Hepatocyte (in vitro differentiated cells): ENCODE measurements around the gene CEP295NL.

Experiments used
- EZH2 ChIP-seq: fragments of 200-600 bp; sonication (generic); IDR thresholded peaks from 2 replicates; pipeline ENCODE4 v1.6.1; 2016; ENCODE audit warnings: antibody characterized with exemption, mild to moderate bottlenecking, borderline replicate concordance
- EZH2phosphoT487 ChIP-seq: fragments of 200-600 bp; sonication (generic); IDR thresholded peaks from one replicate; pipeline ENCODE4 v1.6.1; 2018; ENCODE audit warnings: antibody characterized with exemption, mild to moderate bottlenecking, low read depth, moderate library complexity; ENCODE audit not compliant: unreplicated experiment, severe bottlenecking
- TF ChIP-seq, protein P1 (sequence below): fragments of 200-600 bp; sonication (generic); IDR thresholded peaks from 2 replicates; pipeline ENCODE4 v1.5.1; 2016; ENCODE audit warnings: antibody characterized with exemption, mild to moderate bottlenecking; ENCODE audit not compliant: poor library complexity

DNA sequence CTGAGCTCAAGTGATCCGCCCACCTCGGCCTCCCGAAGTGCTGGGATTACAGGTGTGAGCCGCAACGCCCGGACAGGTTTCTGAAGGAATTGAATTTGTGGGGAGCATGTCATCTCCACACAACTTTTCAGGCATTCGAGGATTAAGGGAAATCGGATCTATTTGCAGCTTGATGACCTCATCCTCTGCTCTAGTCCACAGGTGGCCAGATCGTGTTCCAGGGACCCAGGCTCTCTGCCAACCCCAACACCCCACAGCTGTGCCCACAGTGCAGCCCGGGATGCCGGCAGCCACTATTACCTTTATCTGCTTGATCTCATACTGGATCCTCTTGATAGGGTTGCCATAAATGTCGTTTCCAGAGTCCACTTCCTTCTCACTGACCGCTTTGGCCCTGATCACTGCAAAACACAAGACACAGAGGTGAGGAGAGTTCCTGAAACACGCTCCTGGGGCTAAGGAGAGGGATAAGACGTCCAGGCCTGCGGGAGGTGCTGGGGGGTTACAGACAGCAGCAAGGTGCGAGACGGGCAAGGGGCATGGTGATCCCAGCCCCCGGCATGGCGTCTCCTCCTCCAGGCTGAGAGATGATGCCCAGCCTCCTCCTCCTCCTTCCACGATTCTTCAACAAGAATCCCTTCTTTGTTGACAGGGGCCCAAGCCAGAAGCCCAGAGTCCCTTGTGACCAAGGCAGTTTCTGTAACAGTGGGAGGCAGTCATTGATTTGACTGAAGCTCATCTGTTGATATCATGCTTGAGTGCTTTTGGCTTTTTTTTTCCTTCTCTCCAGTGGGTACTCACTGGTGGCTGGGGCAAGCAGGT lies 29.3 kb downstream of the CEP295NL start:
- TF ChIP-seq, protein P1, sequence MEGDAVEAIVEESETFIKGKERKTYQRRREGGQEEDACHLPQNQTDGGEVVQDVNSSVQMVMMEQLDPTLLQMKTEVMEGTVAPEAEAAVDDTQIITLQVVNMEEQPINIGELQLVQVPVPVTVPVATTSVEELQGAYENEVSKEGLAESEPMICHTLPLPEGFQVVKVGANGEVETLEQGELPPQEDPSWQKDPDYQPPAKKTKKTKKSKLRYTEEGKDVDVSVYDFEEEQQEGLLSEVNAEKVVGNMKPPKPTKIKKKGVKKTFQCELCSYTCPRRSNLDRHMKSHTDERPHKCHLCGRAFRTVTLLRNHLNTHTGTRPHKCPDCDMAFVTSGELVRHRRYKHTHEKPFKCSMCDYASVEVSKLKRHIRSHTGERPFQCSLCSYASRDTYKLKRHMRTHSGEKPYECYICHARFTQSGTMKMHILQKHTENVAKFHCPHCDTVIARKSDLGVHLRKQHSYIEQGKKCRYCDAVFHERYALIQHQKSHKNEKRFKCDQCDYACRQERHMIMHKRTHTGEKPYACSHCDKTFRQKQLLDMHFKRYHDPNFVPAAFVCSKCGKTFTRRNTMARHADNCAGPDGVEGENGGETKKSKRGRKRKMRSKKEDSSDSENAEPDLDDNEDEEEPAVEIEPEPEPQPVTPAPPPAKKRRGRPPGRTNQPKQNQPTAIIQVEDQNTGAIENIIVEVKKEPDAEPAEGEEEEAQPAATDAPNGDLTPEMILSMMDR = no peak
- TF ChIP-seq EZH2 (no peak), EZH2phosphoT487 (no peak)
